ENCODE measurements around the gene KRTAP9-7. TPM values are rescaled to one million over a fixed set of nuclear protein-coding genes. Genes with fewer than 3 reads are reported as not detected.

Gene KRTAP9-7
- total RNA-seq, 1 experiment from 2014 or later, result not detected

GRCh38 chr17:41287050-41287449 is 11.6 kb downstream of the KRTAP9-7 start:
- no CpG with 5 or more reads among the region's 3 CpGs for WGBS (ENCODE audit: extremely low coverage, insufficient read length, low lambda C conversion rate)
- Histone ChIP-seq H3K27ac (ENCODE audit: insufficient read length, low read depth, low read length) (no peak overlapping the region), H4K91ac (ENCODE audit: insufficient read length, low read depth, low read length) (no peak overlapping the region), H4K5ac (ENCODE audit: insufficient read length, low read depth, low read length) (no peak overlapping the region), H3K9me3 (ENCODE audit: control insufficient read depth, low read depth, low read length) (no peaks in the 10 kb centered on the region), H3K4me1 (ENCODE audit: insufficient read depth, low read length) (peaks cover 8% of the 10 kb centered on the region; the same call in 1 of the 2 replicates), H4K8ac (replicated peaks; ENCODE audit: insufficient read length, low read depth, low read length) (no peak overlapping the region), H3K56ac (ENCODE audit: insufficient read length, low read depth, low read length) (no peak overlapping the region), H2BK120ac (ENCODE audit: low read depth, low read length, poor library complexity, severe bottlenecking) (no peak overlapping the region), H2BK12ac (ENCODE audit: insufficient read length, low read depth, low read length) (no peak overlapping the region), H4K20me1 (ENCODE audit: control insufficient read depth, insufficient read depth, insufficient read length) (no peaks in the 10 kb centered on the region), H2BK20ac (ENCODE audit: low read depth, low read length, poor library complexity, severe bottlenecking) (no peak overlapping the region), H3K4ac (ENCODE audit: low read depth, low read length) (no peak overlapping the region), H2AFZ (ENCODE audit: low read length) (no peak overlapping the region), H3K79me1 (ENCODE audit: insufficient read depth, low read depth, low read length, poor library complexity, severe bottlenecking) (no peaks in the 10 kb centered on the region), H3K9ac (ENCODE audit: extremely low read depth, insufficient read length, low read length) (no peak overlapping the region), H3T11ph (ENCODE audit: low read length) (no peak overlapping the region), H3K4me2 (ENCODE audit: insufficient read depth, insufficient read length, low read length) (no peak overlapping the region), H3K27me3 (ENCODE audit: insufficient read depth, low read length) (no peaks in the 10 kb centered on the region), H3K23ac (ENCODE audit: insufficient read length, low read depth, low read length) (no peak overlapping the region), H2BK15ac (ENCODE audit: low read depth, low read length) (no peak overlapping the region), H2BK5ac (ENCODE audit: insufficient read length, low read length) (no peak overlapping the region), H3K79me2 (ENCODE audit: insufficient read depth, low read length) (no peaks in the 10 kb centered on the region), H3K18ac (ENCODE audit: insufficient read length, low read depth, low read length) (no peak overlapping the region), H2AK5ac (ENCODE audit: insufficient read length, low read length) (no peak overlapping the region), H3K23me2 (ENCODE audit: insufficient read length, low read depth, low read length, poor library complexity, severe bottlenecking) (no peaks in the 10 kb centered on the region), H3K14ac (ENCODE audit: insufficient read depth, low read length) (no peak overlapping the region)
- no peak overlapping the region for H3K27ac Mint-ChIP-seq
- no peak for TF ChIP-seq CTCF (conservative IDR thresholded peaks at IDR 0.05)
- H3K27me3 Mint-ChIP-seq (ENCODE audit: low read depth), result no peaks in the 10 kb centered on the region
- H3K9me3 Mint-ChIP-seq, result no peaks in the 10 kb centered on the region
- no peaks in the 10 kb centered on the region for H3K36me3 Mint-ChIP-seq (ENCODE audit: insufficient read depth in 1 of 3, low read depth in 3 of 3)
- no peak for DNase-seq
- peaks cover 8 to 15% of the 10 kb centered on the region in 2 experiments for H3K4me1 Mint-ChIP-seq
- no peak overlapping the region for H3K4me3 Mint-ChIP-seq

All from H9 (cell line).